ENCODE results near the gene STX10.

Gene STX10

DNA sequence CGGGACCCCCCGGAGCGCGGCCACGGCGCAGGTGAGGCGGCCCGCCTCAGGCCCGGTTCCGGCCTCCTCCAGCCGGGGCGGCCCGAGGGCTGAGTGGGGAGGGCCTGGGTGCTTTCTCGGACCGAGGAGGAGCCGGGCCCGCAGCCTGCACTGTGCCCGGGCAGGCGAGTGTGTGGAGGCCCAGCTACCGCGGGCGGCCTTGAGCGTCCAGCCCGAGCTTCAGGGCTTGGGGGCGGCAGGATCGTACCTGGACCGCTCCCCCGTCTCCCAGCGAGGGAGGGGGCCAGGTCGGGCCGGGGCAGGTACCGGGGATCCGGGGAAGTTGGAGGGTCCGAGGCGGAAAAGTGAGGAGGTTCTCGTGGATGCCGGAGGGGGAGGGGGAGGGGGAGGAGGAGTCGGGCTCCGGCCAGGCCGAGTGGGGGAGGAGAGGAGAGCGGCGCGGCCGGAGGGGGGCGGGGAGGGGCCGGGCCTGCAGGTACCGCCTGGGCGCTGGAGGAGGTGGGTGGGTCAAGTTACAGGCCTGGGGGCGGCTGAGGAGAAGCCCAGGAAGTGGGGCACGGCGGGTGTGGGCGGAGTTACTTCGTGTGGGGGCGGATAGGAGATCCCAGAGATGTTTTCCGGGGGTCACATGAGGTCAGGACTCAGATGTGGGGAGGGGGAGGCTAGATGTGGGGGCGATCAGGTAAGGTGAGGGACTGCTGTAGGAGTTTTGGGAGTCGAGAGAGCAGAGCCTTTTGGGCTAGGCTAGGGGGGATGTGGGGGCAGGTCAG lies 31.6 kb downstream of the STX10 start:
- DNase-seq (ENCODE audit: low spot score): peak; percentile 76
- no peak for TF ChIP-seq CTCF (conservative IDR thresholded peaks at IDR 0.05; ENCODE audit: low read depth)
- ChIA-PET CTCF (interaction anchor here (1.2 kb wide), 1 partner anchor 9 kb away, joined by 5 read pairs; no protein-coding TSS in a partner anchor), POLR2A (ENCODE audit: low non-redundant PET) (interaction anchor here (1.0 to 1.5 kb wide), 3 partner anchors 14 to 34 kb away, joined by 3 to 8 read pairs (median 5); partner anchors contain the start of genes IER2 and STX10)
- peak overlapping the region; percentile 87 for H3K27ac ChIP-seq

- ChIA-PET POLR2A (ENCODE audit: low non-redundant PET) (interaction anchor here (1.0 to 1.5 kb wide), 4 partner anchors 14 to 37 kb away, joined by 3 to 8 read pairs (median 6); partner anchors contain the start of genes IER2 and STX10), CTCF (interaction anchor here (0.6 to 1.2 kb wide), 4 partner anchors 10 to 35 kb away, joined by 3 to 5 read pairs (median 4); no protein-coding TSS in a partner anchor)
- TF ChIP-seq CTCF (conservative IDR thresholded peaks at IDR 0.05; ENCODE audit: low read depth): no peak
- DNase-seq (ENCODE audit: low spot score): peak; percentile 98
- H3K27ac ChIP-seq: peak within 1 kb of the TSS; percentile 87
Measured at GRCh38 chr19:13117772-13118423, 32.3 kb downstream of the STX10 start, which contains the start of gene NACC1. NACC1 (plus strand) TSS chr19:13118264; CDS start chr19:13135208, 16,944 bp downstream.

DNA sequence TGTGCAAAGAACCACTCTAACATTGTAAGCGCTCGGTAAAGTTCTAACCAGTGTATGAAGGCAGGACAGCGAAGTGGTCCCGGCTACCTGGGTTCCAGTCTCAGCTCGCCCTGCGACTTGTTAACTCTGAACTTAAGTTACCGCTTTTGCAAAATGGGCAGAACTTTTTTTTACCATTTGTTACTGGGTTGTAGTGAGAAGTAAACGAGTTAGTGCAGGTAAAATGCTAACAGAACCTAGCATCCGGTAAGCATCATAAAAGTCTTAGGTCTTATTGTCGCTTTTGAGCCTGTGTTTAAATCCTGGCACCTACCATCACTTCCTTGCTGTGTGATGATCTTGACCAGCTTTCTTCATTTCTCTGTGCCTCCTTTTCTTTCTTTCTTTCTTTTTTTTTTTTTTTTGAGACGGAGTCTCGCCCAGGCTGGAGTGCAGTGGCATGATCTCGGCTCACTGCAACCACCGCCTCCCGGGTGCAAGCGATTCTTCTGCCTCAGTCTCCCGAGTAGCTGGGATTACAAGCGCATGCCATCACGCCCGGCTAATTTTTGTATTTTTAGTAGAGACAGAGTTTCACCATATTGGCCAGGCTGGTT lies 32.9 kb downstream of the STX10 start:
- H3K27ac ChIP-seq: peak overlapping the region; percentile 87
- CTCF ChIA-PET: interaction anchor here (0.6 to 1.2 kb wide), 4 partner anchors 11 to 35 kb away, joined by 3 to 5 read pairs (median 4); no protein-coding TSS in a partner anchor
- POLR2A ChIA-PET (ENCODE audit: low non-redundant PET): interaction anchor here (1.0 to 1.5 kb wide), 4 partner anchors 15 to 38 kb away, joined by 3 to 8 read pairs (median 6); partner anchors contain the start of genes IER2 and STX10
- no peak for TF ChIP-seq CTCF (conservative IDR thresholded peaks at IDR 0.05; ENCODE audit: low read depth)
- DNase-seq (ENCODE audit: low spot score): no peak

GRCh38 chr19:13116282-13117175 lies 33.6 kb downstream of the STX10 start, which contains the start of gene TRMT1:
TRMT1 (minus strand) TSS chr19:13116740; CDS start chr19:13116399, 341 bp downstream.
- ChIA-PET POLR2A (ENCODE audit: low non-redundant PET) (interaction anchor here (1.4 to 1.5 kb wide), 2 partner anchors 36 to 39 kb away, joined by 5 to 6 read pairs; no protein-coding TSS in a partner anchor), CTCF (interaction anchor here (0.7 to 0.8 kb wide), 3 partner anchors 15 to 58 kb away, joined by 3 to 9 read pairs (median 4); no protein-coding TSS in a partner anchor)
- peak; percentile 99 for DNase-seq (ENCODE audit: low spot score)
- TF ChIP-seq CTCF (conservative IDR thresholded peaks at IDR 0.05; ENCODE audit: low read depth): no peak
- peak within 1 kb of the TSS; percentile 87 for H3K27ac ChIP-seq

DNA sequence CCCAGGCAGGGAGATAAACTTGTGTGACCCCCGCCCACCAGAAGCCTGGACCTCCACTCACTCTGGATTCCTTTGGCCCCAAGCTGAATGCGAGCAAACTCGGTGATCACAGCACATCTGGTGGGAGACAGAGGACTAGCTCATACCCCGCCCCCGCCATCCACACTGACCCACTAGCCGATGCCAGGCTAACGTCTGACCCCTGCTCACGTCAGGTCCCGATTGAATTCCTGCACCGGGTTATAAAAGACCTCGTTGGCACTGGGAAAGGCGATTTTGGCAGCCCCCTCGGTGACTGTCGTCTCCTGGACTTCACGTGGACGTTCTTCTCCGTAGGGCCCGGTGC lies 34.3 kb downstream of the STX10 start:
- TF ChIP-seq CTCF (conservative IDR thresholded peaks at IDR 0.05; ENCODE audit: low read depth): no peak
- ChIA-PET POLR2A (ENCODE audit: low non-redundant PET) (no interaction called here), CTCF (interaction anchor here (0.7 to 0.8 kb wide), 2 partner anchors 11 to 14 kb away, joined by 3 to 9 read pairs; no protein-coding TSS in a partner anchor)
- DNase-seq (ENCODE audit: low spot score): no peak
- H3K27ac ChIP-seq: peak overlapping the region; percentile 87
